ENCODE results near the gene HSPB3.
"Not testable (repeated sequence)": the region's sequence is repeated elsewhere in the genome, so short reads cannot be mapped to it uniquely, and the experiment has no call there.

DNA sequence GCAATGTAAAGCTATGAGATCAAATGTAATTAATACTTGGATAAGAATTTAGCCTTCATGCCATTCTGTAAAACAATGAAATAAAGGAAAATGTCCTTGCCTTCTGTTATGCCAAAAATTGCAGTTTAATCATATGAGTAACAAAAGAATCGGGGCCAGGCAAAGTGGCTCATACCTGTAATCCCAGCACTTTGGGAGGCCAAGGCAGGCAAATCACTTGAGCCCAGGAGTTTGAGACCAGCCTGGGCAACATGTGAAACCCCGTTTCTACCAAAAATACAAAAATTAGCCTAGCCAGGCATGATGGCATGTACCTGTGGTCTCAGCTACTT is 34.1 kb downstream of the HSPB3 start:
- TF ChIP-seq ZFP3, GLIS3, ZNF70, ZFP30, RARB, ZNF8, SNAI2 (CRISPR knock-in tag; IDR thresholded peaks at IDR 0.05): not testable (repeated sequence)
- TF ChIP-seq, protein P1, sequence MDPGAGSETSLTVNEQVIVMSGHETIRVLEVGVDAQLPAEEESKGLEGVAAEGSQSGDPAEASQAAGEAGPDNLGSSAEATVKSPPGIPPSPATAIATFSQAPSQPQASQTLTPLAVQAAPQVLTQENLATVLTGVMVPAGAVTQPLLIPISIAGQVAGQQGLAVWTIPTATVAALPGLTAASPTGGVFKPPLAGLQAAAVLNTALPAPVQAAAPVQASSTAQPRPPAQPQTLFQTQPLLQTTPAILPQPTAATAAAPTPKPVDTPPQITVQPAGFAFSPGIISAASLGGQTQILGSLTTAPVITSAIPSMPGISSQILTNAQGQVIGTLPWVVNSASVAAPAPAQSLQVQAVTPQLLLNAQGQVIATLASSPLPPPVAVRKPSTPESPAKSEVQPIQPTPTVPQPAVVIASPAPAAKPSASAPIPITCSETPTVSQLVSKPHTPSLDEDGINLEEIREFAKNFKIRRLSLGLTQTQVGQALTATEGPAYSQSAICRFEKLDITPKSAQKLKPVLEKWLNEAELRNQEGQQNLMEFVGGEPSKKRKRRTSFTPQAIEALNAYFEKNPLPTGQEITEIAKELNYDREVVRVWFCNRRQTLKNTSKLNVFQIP (CRISPR knock-in tag; IDR thresholded peaks at IDR 0.05; ENCODE audit: borderline replicate concordance, low read depth): not testable (repeated sequence)
- TF ChIP-seq, protein P2, sequence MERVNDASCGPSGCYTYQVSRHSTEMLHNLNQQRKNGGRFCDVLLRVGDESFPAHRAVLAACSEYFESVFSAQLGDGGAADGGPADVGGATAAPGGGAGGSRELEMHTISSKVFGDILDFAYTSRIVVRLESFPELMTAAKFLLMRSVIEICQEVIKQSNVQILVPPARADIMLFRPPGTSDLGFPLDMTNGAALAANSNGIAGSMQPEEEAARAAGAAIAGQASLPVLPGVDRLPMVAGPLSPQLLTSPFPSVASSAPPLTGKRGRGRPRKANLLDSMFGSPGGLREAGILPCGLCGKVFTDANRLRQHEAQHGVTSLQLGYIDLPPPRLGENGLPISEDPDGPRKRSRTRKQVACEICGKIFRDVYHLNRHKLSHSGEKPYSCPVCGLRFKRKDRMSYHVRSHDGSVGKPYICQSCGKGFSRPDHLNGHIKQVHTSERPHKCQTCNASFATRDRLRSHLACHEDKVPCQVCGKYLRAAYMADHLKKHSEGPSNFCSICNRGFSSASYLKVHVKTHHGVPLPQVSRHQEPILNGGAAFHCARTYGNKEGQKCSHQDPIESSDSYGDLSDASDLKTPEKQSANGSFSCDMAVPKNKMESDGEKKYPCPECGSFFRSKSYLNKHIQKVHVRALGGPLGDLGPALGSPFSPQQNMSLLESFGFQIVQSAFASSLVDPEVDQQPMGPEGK (CRISPR knock-in tag; IDR thresholded peaks at IDR 0.05; ENCODE audit: borderline replicate concordance): not testable (repeated sequence)
- TF ChIP-seq, protein P3, sequence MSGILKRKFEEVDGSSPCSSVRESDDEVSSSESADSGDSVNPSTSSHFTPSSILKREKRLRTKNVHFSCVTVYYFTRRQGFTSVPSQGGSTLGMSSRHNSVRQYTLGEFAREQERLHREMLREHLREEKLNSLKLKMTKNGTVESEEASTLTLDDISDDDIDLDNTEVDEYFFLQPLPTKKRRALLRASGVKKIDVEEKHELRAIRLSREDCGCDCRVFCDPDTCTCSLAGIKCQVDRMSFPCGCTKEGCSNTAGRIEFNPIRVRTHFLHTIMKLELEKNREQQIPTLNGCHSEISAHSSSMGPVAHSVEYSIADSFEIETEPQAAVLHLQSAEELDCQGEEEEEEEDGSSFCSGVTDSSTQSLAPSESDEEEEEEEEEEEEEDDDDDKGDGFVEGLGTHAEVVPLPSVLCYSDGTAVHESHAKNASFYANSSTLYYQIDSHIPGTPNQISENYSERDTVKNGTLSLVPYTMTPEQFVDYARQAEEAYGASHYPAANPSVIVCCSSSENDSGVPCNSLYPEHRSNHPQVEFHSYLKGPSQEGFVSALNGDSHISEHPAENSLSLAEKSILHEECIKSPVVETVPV (CRISPR knock-in tag; IDR thresholded peaks at IDR 0.05): not testable (repeated sequence)

Measured in SK-N-SH treated with all-trans-retinoic acid at 6 μM for 48 hours (cell line).